SJSA1 (cell line): ENCODE measurements around the gene ACKR3. TPM values are rescaled to one million over a fixed set of nuclear protein-coding genes. Genes with fewer than 3 reads are reported as not detected.

Experiments
- DNase-seq, 2 experiments: peaks; one replicate each; pipeline ENCODE4 v3.0.0-alpha.2; 2015 to 2020; ENCODE audit warnings: low spot score in 2 of 2, low read depth in 1 of 2
- H3K27ac ChIP-seq: fragments of 250-450 bp; sonication (Bioruptor Pico); 2 replicates; pipeline ENCODE4 v1.5.1; 2020; ENCODE audit warnings: mild to moderate bottlenecking, moderate library complexity
- H3K27me3 ChIP-seq: fragments of 250-450 bp; sonication (Bioruptor Pico); replicated peaks from 2 replicates; pipeline ENCODE4 v1.5.1; 2020; ENCODE audit warnings: mild to moderate bottlenecking, moderate library complexity
- H3K36me3 ChIP-seq: fragments of 250-450 bp; sonication (Bioruptor Pico); 2 replicates; pipeline ENCODE4 v1.5.1; 2020; ENCODE audit warnings: mild to moderate bottlenecking
- H3K4me1 ChIP-seq: fragments of 250-450 bp; sonication (Bioruptor Pico); replicated peaks from 2 replicates; pipeline ENCODE4 v1.6.1; 2021; ENCODE audit warnings: mild to moderate bottlenecking
- H3K4me3 ChIP-seq: fragments of 250-450 bp; sonication (Bioruptor Pico); 2 replicates; pipeline ENCODE4 v1.5.1; 2020; ENCODE audit warnings: mild to moderate bottlenecking
- H3K9me3 ChIP-seq: fragments of 250-450 bp; sonication (Bioruptor Pico); replicated peaks from 2 replicates; pipeline ENCODE4 v1.5.1; 2020; ENCODE audit warnings: mild to moderate bottlenecking
- total RNA-seq: library from RNA; depleted of rRNA; stranded (reverse); fragments of >200 nt; shearing (Covaris generic); gene quantifications from 2 replicates; pipeline ENCODE4 v1.2.3, GENCODE V29; 2014

Gene ACKR3
- total RNA-seq, 1 experiment from 2014 or later: 8.5 TPM

GRCh38 chr2:236579048-236579745, 9.6 kb downstream of the ACKR3 start:
- DNase-seq: no peak
- Histone ChIP-seq H3K27me3 (no peaks in the 10 kb centered on the region), H3K4me3 (no peak overlapping the region), H3K27ac (no peak overlapping the region), H3K4me1 (no peaks in the 10 kb centered on the region; the same call in 1 of the 2 replicates), H3K9me3 (no peaks in the 10 kb centered on the region), H3K36me3 (no peaks in the 10 kb centered on the region)

- no peaks in the 10 kb centered on the region for H3K27me3 ChIP-seq
- no peak for DNase-seq
- H3K27ac ChIP-seq: no peak overlapping the region
- H3K4me1 ChIP-seq: no peaks in the 10 kb centered on the region; the same call in 1 of the 2 replicates
- H3K36me3 ChIP-seq: no peaks in the 10 kb centered on the region
- H3K9me3 ChIP-seq: no peaks in the 10 kb centered on the region
- no peak overlapping the region for H3K4me3 ChIP-seq
Observed at GRCh38 chr2:236579746-236580315, 10.2 kb downstream of the ACKR3 start.

GRCh38 chr2:236580746-236581355, 11.2 kb downstream of the ACKR3 start:
- Histone ChIP-seq H3K27ac (no peak overlapping the region), H3K9me3 (no peaks in the 10 kb centered on the region), H3K4me3 (no peak overlapping the region), H3K4me1 (no peaks in the 10 kb centered on the region; the same call in 1 of the 2 replicates), H3K27me3 (no peaks in the 10 kb centered on the region), H3K36me3 (no peaks in the 10 kb centered on the region)
- DNase-seq: no peak

- DNase-seq: no peak
- Histone ChIP-seq H3K9me3 (no peaks in the 10 kb centered on the region), H3K36me3 (no peaks in the 10 kb centered on the region), H3K27ac (no peak overlapping the region), H3K4me3 (no peak overlapping the region), H3K4me1 (no peaks in the 10 kb centered on the region), H3K27me3 (no peaks in the 10 kb centered on the region)
Observed at GRCh38 chr2:236581546-236581945, 11.9 kb downstream of the ACKR3 start.

GRCh38 chr2:236582968-236583367, 13.3 kb downstream of the ACKR3 start:
- Histone ChIP-seq H3K4me3 (no peak overlapping the region), H3K27ac (no peak overlapping the region), H3K9me3 (no peaks in the 10 kb centered on the region), H3K27me3 (no peaks in the 10 kb centered on the region), H3K4me1 (no peaks in the 10 kb centered on the region), H3K36me3 (no peaks in the 10 kb centered on the region)
- DNase-seq: no peak

GRCh38 chr2:236583621-236584203, 14.1 kb downstream of the ACKR3 start:
- Histone ChIP-seq H3K27me3 (no peaks in the 10 kb centered on the region), H3K36me3 (no peaks in the 10 kb centered on the region), H3K9me3 (no peaks in the 10 kb centered on the region), H3K4me3 (no peak overlapping the region), H3K4me1 (no peaks in the 10 kb centered on the region), H3K27ac (no peak overlapping the region)
- DNase-seq: no peak

GRCh38 chr2:236584521-236585384, 15.1 kb downstream of the ACKR3 start:
- Histone ChIP-seq H3K9me3 (no peaks in the 10 kb centered on the region), H3K27ac (no peak overlapping the region)

GRCh38 chr2:236585966-236586365, 16.3 kb downstream of the ACKR3 start:
- Histone ChIP-seq H3K4me1 (no peaks in the 10 kb centered on the region), H3K27ac (no peak overlapping the region), H3K4me3 (no peak overlapping the region), H3K9me3 (no peaks in the 10 kb centered on the region), H3K36me3 (no peaks in the 10 kb centered on the region), H3K27me3 (no peaks in the 10 kb centered on the region)
- no peak for DNase-seq

More at GRCh38 chr2:236584521-236585384, 15.1 kb downstream of the ACKR3 start:
- H3K27me3 ChIP-seq: no peaks in the 10 kb centered on the region
- no peaks in the 10 kb centered on the region for H3K36me3 ChIP-seq
- no peak overlapping the region for H3K4me3 ChIP-seq
- DNase-seq: no peak
- H3K4me1 ChIP-seq: no peaks in the 10 kb centered on the region

GRCh38 chr2:236587861-236588815, 18.5 kb downstream of the ACKR3 start:
- Histone ChIP-seq H3K27ac (no peak overlapping the region), H3K27me3 (no peaks in the 10 kb centered on the region), H3K4me3 (no peak overlapping the region), H3K36me3 (no peaks in the 10 kb centered on the region), H3K9me3 (no peaks in the 10 kb centered on the region), H3K4me1 (no peaks in the 10 kb centered on the region)
- DNase-seq: no peak

- no peak overlapping the region for H3K4me3 ChIP-seq
- H3K27me3 ChIP-seq: no peaks in the 10 kb centered on the region
- no peaks in the 10 kb centered on the region for H3K4me1 ChIP-seq
- H3K36me3 ChIP-seq: no peaks in the 10 kb centered on the region
- no peak overlapping the region for H3K27ac ChIP-seq
- H3K9me3 ChIP-seq: no peaks in the 10 kb centered on the region
- DNase-seq: no peak
Observed at GRCh38 chr2:236588932-236589592, 19.4 kb downstream of the ACKR3 start.

- DNase-seq: no peak
- H3K9me3 ChIP-seq: no peaks in the 10 kb centered on the region
- H3K36me3 ChIP-seq: no peaks in the 10 kb centered on the region
- no peaks in the 10 kb centered on the region for H3K4me1 ChIP-seq
- no peak overlapping the region for H3K4me3 ChIP-seq
- no peaks in the 10 kb centered on the region for H3K27me3 ChIP-seq
- H3K27ac ChIP-seq: no peak overlapping the region
Observed at GRCh38 chr2:236590846-236591245, 21.2 kb downstream of the ACKR3 start.

GRCh38 chr2:236592821-236593220, 23.2 kb downstream of the ACKR3 start:
- no peak for DNase-seq
- Histone ChIP-seq H3K4me3 (no peak overlapping the region), H3K9me3 (no peaks in the 10 kb centered on the region), H3K4me1 (no peaks in the 10 kb centered on the region), H3K36me3 (no peaks in the 10 kb centered on the region), H3K27me3 (no peaks in the 10 kb centered on the region), H3K27ac (no peak overlapping the region)
